H9 (cell line): Measurements from ENCODE around the gene TRIM67. TPM values are rescaled to one million over a fixed set of nuclear protein-coding genes. Genes with fewer than 3 reads are reported as not detected.

ENCODE experiments used
- DNase-seq: peaks from one replicate; pipeline ENCODE4 v3.0.0-alpha.2; 2017
- H2AFZ ChIP-seq: one replicate; pipeline ENCODE4 v1.6.1; 2013; ENCODE audit warnings: mild to moderate bottlenecking, low read length, control low read depth, moderate library complexity
- H2AK5ac ChIP-seq: 2 replicates; pipeline ENCODE4 v1.6.1; 2013; ENCODE audit warnings: low read length, control low read depth, mixed read lengths; ENCODE audit not compliant: insufficient read length
- H2BK120ac ChIP-seq: one replicate; pipeline ENCODE4 v1.6.1; 2013; ENCODE audit warnings: low read depth, mild to moderate bottlenecking, low read length, control low read depth, inconsistent platforms; ENCODE audit not compliant: poor library complexity, severe bottlenecking
- H2BK12ac ChIP-seq: 2 replicates; pipeline ENCODE4 v1.6.1; 2013; ENCODE audit warnings: low read length, control low read depth, mixed read lengths, low read depth; ENCODE audit not compliant: insufficient read length
- H2BK15ac ChIP-seq: 2 replicates; pipeline ENCODE4 v1.6.1; 2013; ENCODE audit warnings: low read depth, low read length, control low read depth
- H2BK20ac ChIP-seq: one replicate; pipeline ENCODE4 v1.6.1; 2013; ENCODE audit warnings: low read depth, mild to moderate bottlenecking, low read length, control low read depth, inconsistent platforms; ENCODE audit not compliant: poor library complexity, severe bottlenecking
- H2BK5ac ChIP-seq: 2 replicates; pipeline ENCODE4 v1.6.1; 2013; ENCODE audit warnings: low read length, control low read depth, mixed read lengths; ENCODE audit not compliant: insufficient read length
- H3K14ac ChIP-seq: 2 replicates; pipeline ENCODE4 v1.6.1; 2013; ENCODE audit warnings: low read length, control low read depth; ENCODE audit not compliant: insufficient read depth
- H3K18ac ChIP-seq: 2 replicates; pipeline ENCODE4 v1.6.1; 2013; ENCODE audit warnings: low read depth, mild to moderate bottlenecking, mixed read lengths, low read length, control low read depth; ENCODE audit not compliant: insufficient read length
- H3K23ac ChIP-seq: 2 replicates; pipeline ENCODE4 v1.6.1; 2013; ENCODE audit warnings: low read length, control low read depth, mixed read lengths, low read depth; ENCODE audit not compliant: insufficient read length
- H3K23me2 ChIP-seq: 2 replicates; pipeline ENCODE4 v1.6.1; 2013; ENCODE audit warnings: low read depth, mild to moderate bottlenecking, mixed read lengths, low read length, control low read depth; ENCODE audit not compliant: insufficient read length, poor library complexity, severe bottlenecking
- H3K27ac ChIP-seq: 2 replicates; pipeline ENCODE4 v1.5.1; 2013; ENCODE audit warnings: low read length, control low read depth, mixed read lengths, low read depth; ENCODE audit not compliant: insufficient read length
- H3K27me3 ChIP-seq: 2 replicates; pipeline ENCODE4 v1.6.1; 2013; ENCODE audit warnings: low read length, control low read depth, inconsistent platforms; ENCODE audit not compliant: insufficient read depth
- H3K4ac ChIP-seq: 2 replicates; pipeline ENCODE4 v1.6.1; 2013; ENCODE audit warnings: low read depth, mild to moderate bottlenecking, control low read depth, inconsistent platforms, low read length, moderate library complexity
- H3K4me1 ChIP-seq: 2 replicates; pipeline ENCODE4 v1.6.1; 2013; ENCODE audit warnings: low read length, control low read depth, inconsistent platforms; ENCODE audit not compliant: insufficient read depth
- H3K4me2 ChIP-seq: 2 replicates; pipeline ENCODE4 v1.6.1; 2013; ENCODE audit warnings: low read length, control low read depth, mixed read lengths; ENCODE audit not compliant: insufficient read length, insufficient read depth
- H3K56ac ChIP-seq: 2 replicates; pipeline ENCODE4 v1.6.1; 2013; ENCODE audit warnings: low read depth, mild to moderate bottlenecking, mixed read lengths, low read length, control low read depth; ENCODE audit not compliant: insufficient read length
- H3K79me1 ChIP-seq: 2 replicates; pipeline ENCODE4 v1.6.1; 2013; ENCODE audit warnings: low read depth, mild to moderate bottlenecking, moderate library complexity, low read length, control low read depth, inconsistent platforms; ENCODE audit not compliant: insufficient read depth, poor library complexity, severe bottlenecking
- H3K79me2 ChIP-seq: 2 replicates; pipeline ENCODE4 v1.6.1; 2013; ENCODE audit warnings: low read length, control low read depth, inconsistent platforms; ENCODE audit not compliant: insufficient read depth
- H3K9ac ChIP-seq: 2 replicates; pipeline ENCODE4 v1.6.1; 2013; ENCODE audit warnings: low read length, control low read depth, mixed read lengths; ENCODE audit not compliant: insufficient read length; ENCODE audit errors: extremely low read depth
- H3K9me3 ChIP-seq: one replicate; pipeline ENCODE4 v1.6.1; 2013; ENCODE audit warnings: low read depth, low read length, inconsistent platforms; ENCODE audit not compliant: control insufficient read depth
- H3T11ph ChIP-seq: one replicate; pipeline ENCODE4 v1.6.1; 2013; ENCODE audit warnings: mild to moderate bottlenecking, low read length, control low read depth, inconsistent platforms
- H4K20me1 ChIP-seq: one replicate; pipeline ENCODE4 v1.6.1; 2013; ENCODE audit not compliant: control insufficient read depth, insufficient read length, insufficient read depth
- H4K5ac ChIP-seq: 2 replicates; pipeline ENCODE4 v1.6.1; 2013; ENCODE audit warnings: low read depth, mild to moderate bottlenecking, mixed read lengths, low read length, control low read depth; ENCODE audit not compliant: insufficient read length
- H4K8ac ChIP-seq: replicated peaks from 2 replicates; pipeline ENCODE4 v1.6.1; 2013; ENCODE audit warnings: low read length, control low read depth, mixed read lengths, low read depth; ENCODE audit not compliant: insufficient read length
- H4K91ac ChIP-seq: 2 replicates; pipeline ENCODE4 v1.6.1; 2013; ENCODE audit warnings: low read depth, mild to moderate bottlenecking, moderate library complexity, mixed read lengths, low read length, control low read depth; ENCODE audit not compliant: insufficient read length
- H3K27ac Mint-ChIP-seq, 3 experiments: 2 replicates in 2 of 3; 3 replicates in 1 of 3; pipeline ENCODE4 v1.8.0; 2020 to 2021; ENCODE audit warnings: mixed read lengths in 3 of 3, mild to moderate bottlenecking in 1 of 3, moderate library complexity in 1 of 3
- H3K27me3 Mint-ChIP-seq: 2 replicates; pipeline ENCODE4 v1.8.0; 2021; ENCODE audit warnings: low read depth, mild to moderate bottlenecking, moderate library complexity, mixed read lengths
- H3K36me3 Mint-ChIP-seq, 3 experiments: 2 replicates in 2 of 3; 3 replicates in 1 of 3; pipeline ENCODE4 v1.8.0; 2020 to 2021; ENCODE audit warnings: low read depth in 3 of 3, mixed read lengths in 3 of 3; ENCODE audit not compliant: insufficient read depth in 1 of 3
- H3K4me1 Mint-ChIP-seq, 2 experiments: 2 replicates each; pipeline ENCODE4 v1.8.0; 2020; ENCODE audit warnings: mixed read lengths in 2 of 2
- H3K4me3 Mint-ChIP-seq, 2 experiments: 2 replicates in 1 of 2; 3 replicates in 1 of 2; pipeline ENCODE4 v1.8.0; 2020 to 2021; ENCODE audit warnings: mild to moderate bottlenecking in 2 of 2, mixed read lengths in 2 of 2, moderate library complexity in 1 of 2
- H3K9me3 Mint-ChIP-seq, 2 experiments: 2 replicates in 1 of 2; 3 replicates in 1 of 2; pipeline ENCODE4 v1.8.0; 2020; ENCODE audit warnings: mild to moderate bottlenecking in 2 of 2, mixed read lengths in 2 of 2, moderate library complexity in 1 of 2
- WGBS: extraction: QIAGEN DNeasy Blood & Tissue Kit; methylation state at CpG from one replicate; pipeline ENCODE4 v1.1.7; 2013; ENCODE audit warnings: missing lambda C conversion rate, low lambda C conversion rate, mixed read lengths; ENCODE audit not compliant: insufficient read length; ENCODE audit errors: extremely low coverage; 5-methylcytosine and 5-hydroxymethylcytosine counted together
- total RNA-seq: library from RNA; stranded (reverse); gene quantifications from 2 replicates; pipeline ENCODE4 v1.2.1, GENCODE V29; 2021
- TF ChIP-seq, protein P1 (sequence below): fragments of 200-600 bp; sonication (generic); conservative IDR thresholded peaks from 3 replicates; pipeline ENCODE4 v1.8.0; 2021; ENCODE audit warnings: antibody characterized with exemption, mild to moderate bottlenecking

TRIM67 gene
- total RNA-seq, 1 experiment from 2014 or later, result not detected

DNA sequence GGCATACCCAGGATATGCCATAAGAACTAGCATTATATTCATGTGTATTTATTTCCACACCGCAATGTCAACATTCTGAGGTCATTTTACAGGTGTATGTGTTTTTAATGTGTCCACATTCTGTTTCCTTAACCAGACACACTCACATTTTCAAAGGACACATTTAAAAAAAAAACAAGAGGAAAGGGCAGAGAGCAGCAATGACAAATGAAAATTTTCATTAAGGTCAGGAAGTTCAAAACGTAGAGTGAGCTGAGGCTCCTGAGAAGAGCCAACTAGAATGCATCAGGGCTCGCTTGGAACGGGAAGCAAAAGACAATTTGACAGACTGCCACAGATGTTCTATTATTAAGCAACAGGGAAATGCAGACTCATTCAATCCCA lies 74.3 kb downstream of the TRIM67 start:
- Histone ChIP-seq H3K4me1 (no peaks in the 10 kb centered on the region), H4K8ac (no peak overlapping the region), H3K23me2 (peaks cover 7% of the 10 kb centered on the region), H3K23ac (no peak overlapping the region), H4K20me1 (no peaks in the 10 kb centered on the region), H2AK5ac (no peak overlapping the region), H4K91ac (no peak overlapping the region), H2BK120ac (no peak overlapping the region), H2BK15ac (no peak overlapping the region), H2BK12ac (no peak overlapping the region), H3K56ac (no peak overlapping the region), H3K4ac (no peak overlapping the region), H3K79me1 (no peaks in the 10 kb centered on the region), H3K14ac (no peak overlapping the region), H2BK20ac (no peak overlapping the region), H3K18ac (no peak overlapping the region), H3K27me3 (no peaks in the 10 kb centered on the region), H2BK5ac (no peak overlapping the region), H3K4me2 (no peak overlapping the region), H3K27ac (no peak overlapping the region), H3K9ac (no peak overlapping the region), H3K79me2 (no peaks in the 10 kb centered on the region), H3T11ph (no peak overlapping the region), H4K5ac (no peak overlapping the region), H2AFZ (no peak overlapping the region), H3K9me3 (no peaks in the 10 kb centered on the region)
- Mint-ChIP-seq H3K36me3 (peaks cover 0 to 19% (median 15%) of the 10 kb centered on the region in 3 experiments; a peak in 4 of 7 replicates), H3K27ac (no peak overlapping the region), H3K4me3 (no peak overlapping the region), H3K9me3 (no peaks in the 10 kb centered on the region), H3K4me1 (peaks cover 5 to 6% of the 10 kb centered on the region in 2 experiments), H3K27me3 (no peaks in the 10 kb centered on the region)
- no CpG with 5 or more reads among the region's 4 CpGs for WGBS
- no peak for DNase-seq
- TF ChIP-seq, protein P1, sequence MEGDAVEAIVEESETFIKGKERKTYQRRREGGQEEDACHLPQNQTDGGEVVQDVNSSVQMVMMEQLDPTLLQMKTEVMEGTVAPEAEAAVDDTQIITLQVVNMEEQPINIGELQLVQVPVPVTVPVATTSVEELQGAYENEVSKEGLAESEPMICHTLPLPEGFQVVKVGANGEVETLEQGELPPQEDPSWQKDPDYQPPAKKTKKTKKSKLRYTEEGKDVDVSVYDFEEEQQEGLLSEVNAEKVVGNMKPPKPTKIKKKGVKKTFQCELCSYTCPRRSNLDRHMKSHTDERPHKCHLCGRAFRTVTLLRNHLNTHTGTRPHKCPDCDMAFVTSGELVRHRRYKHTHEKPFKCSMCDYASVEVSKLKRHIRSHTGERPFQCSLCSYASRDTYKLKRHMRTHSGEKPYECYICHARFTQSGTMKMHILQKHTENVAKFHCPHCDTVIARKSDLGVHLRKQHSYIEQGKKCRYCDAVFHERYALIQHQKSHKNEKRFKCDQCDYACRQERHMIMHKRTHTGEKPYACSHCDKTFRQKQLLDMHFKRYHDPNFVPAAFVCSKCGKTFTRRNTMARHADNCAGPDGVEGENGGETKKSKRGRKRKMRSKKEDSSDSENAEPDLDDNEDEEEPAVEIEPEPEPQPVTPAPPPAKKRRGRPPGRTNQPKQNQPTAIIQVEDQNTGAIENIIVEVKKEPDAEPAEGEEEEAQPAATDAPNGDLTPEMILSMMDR, result no peak
